Measurements from ENCODE around the gene POLR2L.

DNA sequence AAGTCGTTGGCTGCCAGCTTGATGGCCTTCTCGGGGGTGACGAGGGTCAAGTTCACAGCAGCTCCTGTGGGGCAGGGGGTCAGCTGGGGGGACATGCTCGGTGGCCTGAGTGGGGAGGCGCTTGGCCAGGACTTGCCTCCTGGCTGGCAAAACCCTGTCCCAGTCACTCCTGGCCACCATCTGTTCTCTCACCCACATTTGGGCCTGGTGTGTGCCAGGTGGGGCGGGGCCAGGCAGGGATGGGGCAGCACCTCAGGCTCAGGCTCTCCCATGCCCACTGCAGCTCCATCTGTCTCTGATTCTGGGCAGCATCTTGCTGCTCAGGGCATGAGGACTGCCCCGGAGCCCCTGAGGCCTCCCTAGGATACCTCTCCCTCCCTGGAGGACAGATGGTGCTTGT lies 48.8 kb downstream of the POLR2L start:
- TF ChIP-seq, protein P1, sequence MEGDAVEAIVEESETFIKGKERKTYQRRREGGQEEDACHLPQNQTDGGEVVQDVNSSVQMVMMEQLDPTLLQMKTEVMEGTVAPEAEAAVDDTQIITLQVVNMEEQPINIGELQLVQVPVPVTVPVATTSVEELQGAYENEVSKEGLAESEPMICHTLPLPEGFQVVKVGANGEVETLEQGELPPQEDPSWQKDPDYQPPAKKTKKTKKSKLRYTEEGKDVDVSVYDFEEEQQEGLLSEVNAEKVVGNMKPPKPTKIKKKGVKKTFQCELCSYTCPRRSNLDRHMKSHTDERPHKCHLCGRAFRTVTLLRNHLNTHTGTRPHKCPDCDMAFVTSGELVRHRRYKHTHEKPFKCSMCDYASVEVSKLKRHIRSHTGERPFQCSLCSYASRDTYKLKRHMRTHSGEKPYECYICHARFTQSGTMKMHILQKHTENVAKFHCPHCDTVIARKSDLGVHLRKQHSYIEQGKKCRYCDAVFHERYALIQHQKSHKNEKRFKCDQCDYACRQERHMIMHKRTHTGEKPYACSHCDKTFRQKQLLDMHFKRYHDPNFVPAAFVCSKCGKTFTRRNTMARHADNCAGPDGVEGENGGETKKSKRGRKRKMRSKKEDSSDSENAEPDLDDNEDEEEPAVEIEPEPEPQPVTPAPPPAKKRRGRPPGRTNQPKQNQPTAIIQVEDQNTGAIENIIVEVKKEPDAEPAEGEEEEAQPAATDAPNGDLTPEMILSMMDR (IDR thresholded peaks at IDR 0.05; ENCODE audit: insufficient read depth, low read length, poor library complexity, severe bottlenecking), result no peak
- no peak for TF ChIP-seq EZH2phosphoT487 (conservative IDR thresholded peaks at IDR 0.05; ENCODE audit: low read length)
